Measurements from ENCODE around the gene ZFP28.

Gene ZFP28

GRCh38 chr19:56537442-56537841 lies 1.3 kb upstream of the ZFP28 start:
- no peaks in the 10 kb centered on the region for H3K36me3 ChIP-seq (ENCODE audit: low read length)
- H2AFZ ChIP-seq (ENCODE audit: low read depth, low read length, severe bottlenecking) = no peak overlapping the region
- H3K9me2 ChIP-seq (replicated peaks; ENCODE audit: insufficient read depth, low read length) = no peaks in the 10 kb centered on the region
- no peak overlapping the region for H3K4me2 ChIP-seq (ENCODE audit: low read depth, low read length, poor library complexity, severe bottlenecking)
- no peak overlapping the region for H3K4me3 ChIP-seq (ENCODE audit: insufficient read depth, low read length, poor library complexity, severe bottlenecking)
- no peak for TF ChIP-seq EZH2phosphoT487 (conservative IDR thresholded peaks at IDR 0.05; ENCODE audit: low read length)
- TF ChIP-seq, protein P1, sequence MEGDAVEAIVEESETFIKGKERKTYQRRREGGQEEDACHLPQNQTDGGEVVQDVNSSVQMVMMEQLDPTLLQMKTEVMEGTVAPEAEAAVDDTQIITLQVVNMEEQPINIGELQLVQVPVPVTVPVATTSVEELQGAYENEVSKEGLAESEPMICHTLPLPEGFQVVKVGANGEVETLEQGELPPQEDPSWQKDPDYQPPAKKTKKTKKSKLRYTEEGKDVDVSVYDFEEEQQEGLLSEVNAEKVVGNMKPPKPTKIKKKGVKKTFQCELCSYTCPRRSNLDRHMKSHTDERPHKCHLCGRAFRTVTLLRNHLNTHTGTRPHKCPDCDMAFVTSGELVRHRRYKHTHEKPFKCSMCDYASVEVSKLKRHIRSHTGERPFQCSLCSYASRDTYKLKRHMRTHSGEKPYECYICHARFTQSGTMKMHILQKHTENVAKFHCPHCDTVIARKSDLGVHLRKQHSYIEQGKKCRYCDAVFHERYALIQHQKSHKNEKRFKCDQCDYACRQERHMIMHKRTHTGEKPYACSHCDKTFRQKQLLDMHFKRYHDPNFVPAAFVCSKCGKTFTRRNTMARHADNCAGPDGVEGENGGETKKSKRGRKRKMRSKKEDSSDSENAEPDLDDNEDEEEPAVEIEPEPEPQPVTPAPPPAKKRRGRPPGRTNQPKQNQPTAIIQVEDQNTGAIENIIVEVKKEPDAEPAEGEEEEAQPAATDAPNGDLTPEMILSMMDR (IDR thresholded peaks at IDR 0.05; ENCODE audit: insufficient read depth, low read length, poor library complexity, severe bottlenecking) = no peak
- H3K27ac ChIP-seq (ENCODE audit: low read depth, low read length) = no peak overlapping the region
- no peak overlapping the region for H3K9ac ChIP-seq (ENCODE audit: low read length)
- H3F3A ChIP-seq (ENCODE audit: insufficient read depth) = no peaks in the 10 kb centered on the region
- H3K27me3 ChIP-seq (ENCODE audit: low read length) = no peaks in the 10 kb centered on the region
- no peaks in the 10 kb centered on the region for H3K79me2 ChIP-seq (ENCODE audit: insufficient read depth, low read length)
- no peaks in the 10 kb centered on the region for H3K9me3 ChIP-seq (ENCODE audit: insufficient read depth, low read length)
- no peaks in the 10 kb centered on the region for H4K20me1 ChIP-seq (ENCODE audit: low read depth, low read length)

DNA sequence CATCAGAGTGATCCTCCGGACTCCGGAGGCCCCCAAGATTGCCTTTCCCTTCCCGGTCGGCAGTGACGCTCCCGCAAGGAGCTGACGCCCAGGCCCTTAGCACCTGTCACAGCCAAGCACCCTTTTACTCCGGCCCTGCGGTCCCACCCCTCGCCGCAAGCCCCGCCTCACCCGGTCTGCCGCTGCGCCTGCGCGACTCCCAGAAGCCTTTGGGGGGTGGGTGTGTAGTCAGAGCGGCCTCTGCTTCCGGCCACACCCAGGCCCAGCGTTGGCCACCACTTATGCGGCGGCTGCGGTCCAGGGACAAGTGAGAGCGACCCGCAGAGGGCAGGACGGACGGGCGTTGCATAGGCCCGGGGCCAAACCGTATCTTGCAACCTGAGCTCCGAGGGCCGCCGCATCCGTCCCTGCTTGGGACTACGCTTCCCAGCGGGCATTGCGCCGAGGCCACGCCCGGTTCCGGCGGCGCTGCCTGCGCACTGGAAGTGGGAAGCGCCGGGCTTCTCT lies 441 bp upstream of the ZFP28 start:
- Histone ChIP-seq H3K4me2 (ENCODE audit: low read depth, low read length, poor library complexity, severe bottlenecking) (no peak overlapping the region), H3K27me3 (ENCODE audit: low read length) (no peaks in the 10 kb centered on the region), H3K79me2 (ENCODE audit: insufficient read depth, low read length) (no peaks in the 10 kb centered on the region), H3K36me3 (ENCODE audit: low read length) (no peaks in the 10 kb centered on the region), H3K9ac (ENCODE audit: low read length) (no peak overlapping the region), H3K27ac (ENCODE audit: low read depth, low read length) (no peak overlapping the region), H3F3A (ENCODE audit: insufficient read depth) (no peaks in the 10 kb centered on the region), H3K9me2 (replicated peaks; ENCODE audit: insufficient read depth, low read length) (no peaks in the 10 kb centered on the region), H4K20me1 (ENCODE audit: low read depth, low read length) (no peaks in the 10 kb centered on the region), H2AFZ (ENCODE audit: low read depth, low read length, severe bottlenecking) (no peak overlapping the region), H3K4me3 (ENCODE audit: insufficient read depth, low read length, poor library complexity, severe bottlenecking) (no peak overlapping the region), H3K9me3 (ENCODE audit: insufficient read depth, low read length) (no peaks in the 10 kb centered on the region)
- TF ChIP-seq EZH2phosphoT487 (conservative IDR thresholded peaks at IDR 0.05; ENCODE audit: low read length) = no peak
- TF ChIP-seq, protein P1 (IDR thresholded peaks at IDR 0.05; ENCODE audit: insufficient read depth, low read length, poor library complexity, severe bottlenecking) = no peak

DNA sequence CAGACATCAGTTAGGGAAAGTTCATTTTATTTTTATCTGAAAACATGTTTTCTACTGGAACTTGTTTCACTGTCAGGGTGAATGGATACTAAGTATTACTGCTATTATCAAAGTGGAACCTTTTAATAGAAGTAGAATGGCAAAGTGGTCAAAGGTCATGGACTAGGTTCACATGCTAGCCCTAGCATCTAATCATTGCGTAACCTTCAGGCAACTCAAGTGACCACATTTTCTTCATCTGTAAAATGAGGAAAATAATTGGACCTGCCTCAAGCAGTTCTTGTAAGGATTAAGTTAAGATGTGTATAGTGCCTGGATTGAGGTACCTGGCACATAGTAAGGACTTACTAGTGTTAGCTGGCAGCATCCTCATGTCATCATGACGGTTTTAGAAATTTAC lies 5.0 kb downstream of the ZFP28 start:
- TF ChIP-seq, protein P1 (IDR thresholded peaks at IDR 0.05; ENCODE audit: insufficient read depth, low read length, poor library complexity, severe bottlenecking) = no peak
- no peak for TF ChIP-seq EZH2phosphoT487 (conservative IDR thresholded peaks at IDR 0.05; ENCODE audit: low read length)
- Histone ChIP-seq H3K9me2 (replicated peaks; ENCODE audit: insufficient read depth, low read length) (no peaks in the 10 kb centered on the region), H2AFZ (ENCODE audit: low read depth, low read length, severe bottlenecking) (no peak overlapping the region), H4K20me1 (ENCODE audit: low read depth, low read length) (no peaks in the 10 kb centered on the region), H3K27me3 (ENCODE audit: low read length) (no peaks in the 10 kb centered on the region), H3K36me3 (ENCODE audit: low read length) (no peaks in the 10 kb centered on the region), H3F3A (ENCODE audit: insufficient read depth) (no peaks in the 10 kb centered on the region), H3K9ac (ENCODE audit: low read length) (no peak overlapping the region), H3K4me2 (ENCODE audit: low read depth, low read length, poor library complexity, severe bottlenecking) (no peak overlapping the region), H3K79me2 (ENCODE audit: insufficient read depth, low read length) (no peaks in the 10 kb centered on the region), H3K27ac (ENCODE audit: low read depth, low read length) (no peak overlapping the region), H3K9me3 (ENCODE audit: insufficient read depth, low read length) (no peaks in the 10 kb centered on the region), H3K4me3 (ENCODE audit: insufficient read depth, low read length, poor library complexity, severe bottlenecking) (no peak overlapping the region)

All from SU-DHL-6 (cell line).